DMS53 (cell line): ENCODE measurements around the gene PAPLN.

Source experiments
- DNase-seq: peaks from one replicate; lab custom pipeline; 2025; lab: John Stamatoyannopoulos, UW

The PAPLN gene

DNA sequence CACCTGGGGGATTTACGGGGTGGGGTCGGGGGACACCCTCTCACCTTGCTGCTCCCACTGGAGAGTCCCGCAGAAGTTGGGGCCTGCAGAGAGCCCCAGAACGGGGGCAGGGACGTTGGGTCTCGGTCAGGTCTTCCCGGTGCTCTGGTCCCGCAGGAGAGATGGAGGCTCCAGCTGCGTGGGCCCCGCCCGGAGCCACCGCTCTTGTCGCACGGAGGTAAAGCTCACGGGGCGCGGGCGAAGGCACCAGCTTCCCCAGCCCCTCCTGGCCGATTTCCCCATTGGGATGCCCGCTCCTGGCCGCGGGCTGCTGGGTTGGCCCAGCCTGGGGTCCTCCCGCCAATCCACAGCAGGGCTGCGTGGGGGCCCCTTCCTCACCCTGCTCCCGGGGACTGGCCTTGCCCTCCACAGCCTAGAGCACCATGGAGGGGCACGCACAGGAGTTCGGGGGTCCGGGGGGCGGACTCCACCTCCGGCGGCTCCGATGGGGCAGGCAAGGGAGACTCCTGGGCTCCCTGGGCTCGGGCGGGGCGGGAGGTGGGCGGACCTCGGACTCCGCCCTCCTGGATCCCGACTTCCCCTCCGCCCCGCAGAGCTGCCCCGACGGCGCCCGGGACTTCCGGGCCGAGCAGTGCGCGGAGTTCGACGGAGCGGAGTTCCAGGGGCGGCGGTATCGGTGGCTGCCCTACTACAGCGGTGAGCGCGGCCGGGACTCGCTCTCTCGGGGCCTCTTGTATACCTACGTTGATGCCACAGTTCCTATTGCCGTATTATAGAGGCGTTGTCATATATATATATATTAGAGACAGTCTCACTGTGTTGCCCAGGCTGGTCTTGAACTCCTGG lies 8.4 kb downstream of the PAPLN start:
- DNase-seq: peak; percentile 76

- DNase-seq: peak; percentile 16
Observed at GRCh38 chr14:73246387-73247150, 9.3 kb downstream of the PAPLN start.

DNA sequence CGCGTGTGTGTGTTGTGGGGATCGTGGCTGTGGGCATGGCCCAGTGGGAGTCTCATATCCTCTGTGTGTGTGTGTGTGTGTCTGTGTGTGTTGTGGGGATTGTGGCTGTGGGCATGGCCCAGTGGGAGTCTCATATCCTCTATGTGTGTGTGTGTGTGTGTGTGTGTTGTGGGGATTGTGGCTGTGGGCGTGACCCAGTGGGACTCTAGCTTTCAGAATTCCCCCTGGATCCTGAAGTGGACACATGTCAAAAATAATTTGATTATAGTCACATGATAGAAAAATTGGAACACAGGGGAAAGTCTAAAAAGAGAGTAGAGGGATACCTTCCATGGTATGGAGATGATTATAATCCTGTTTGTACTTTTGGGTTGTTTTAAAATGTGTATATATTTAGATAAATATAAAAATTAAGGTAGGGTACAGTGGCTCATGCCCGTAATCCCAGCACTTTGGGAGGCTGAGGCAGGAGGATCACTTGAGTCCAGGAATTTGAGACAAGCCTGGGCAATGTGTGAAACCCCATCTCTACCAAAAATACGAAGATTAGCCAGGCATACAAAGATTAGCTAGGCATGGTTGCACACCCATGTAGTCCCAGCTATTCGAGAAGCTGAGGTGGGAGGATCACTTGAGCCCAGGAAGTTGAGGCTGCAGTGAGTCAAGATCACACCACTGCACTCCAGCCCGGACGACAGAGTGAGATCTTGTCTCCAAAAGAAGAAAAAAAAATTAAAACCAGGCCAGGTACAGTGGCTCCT lies 11.0 kb downstream of the PAPLN start:
- DNase-seq: no peak

GRCh38 chr14:73249108-73249507 lies 11.8 kb downstream of the PAPLN start:
- DNase-seq: no peak

GRCh38 chr14:73249564-73250316 lies 12.4 kb downstream of the PAPLN start:
- no peak for DNase-seq

- DNase-seq: no peak
Observed at GRCh38 chr14:73250317-73250713, 13.0 kb downstream of the PAPLN start.

GRCh38 chr14:73250781-73251500 lies 13.6 kb downstream of the PAPLN start:
- DNase-seq: no peak

DNA sequence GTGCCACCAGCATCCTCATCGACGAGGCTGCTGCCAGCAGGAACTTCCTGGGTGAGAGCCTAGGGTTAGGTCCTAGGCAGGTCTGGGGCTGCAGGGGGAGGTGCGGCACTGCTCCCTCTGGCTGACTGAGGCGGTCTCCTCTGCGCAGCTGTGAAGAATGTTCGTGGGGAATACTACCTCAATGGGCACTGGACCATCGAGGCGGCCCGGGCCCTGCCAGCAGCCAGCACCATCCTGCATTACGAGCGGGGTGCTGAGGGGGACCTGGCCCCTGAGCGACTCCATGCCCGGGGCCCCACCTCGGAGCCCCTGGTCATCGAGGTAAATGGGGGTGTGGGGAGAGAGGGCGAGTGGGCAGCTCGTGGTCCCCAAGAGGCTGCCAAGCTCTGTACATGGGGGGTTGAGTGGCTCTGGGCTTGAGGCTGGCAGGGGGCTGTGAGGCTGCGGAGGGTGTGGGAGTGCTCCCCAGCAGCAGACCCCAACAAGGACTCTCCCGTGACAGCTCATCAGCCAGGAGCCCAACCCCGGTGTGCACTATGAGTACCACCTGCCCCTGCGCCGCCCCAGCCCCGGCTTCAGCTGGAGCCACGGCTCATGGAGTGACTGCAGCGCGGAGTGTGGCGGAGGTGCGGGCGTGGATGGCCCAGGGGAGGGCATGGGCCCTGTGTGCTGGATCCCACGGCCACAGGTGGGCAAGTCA lies 14.4 kb downstream of the PAPLN start:
- no peak for DNase-seq

- no peak for DNase-seq
Observed at GRCh38 chr14:73252491-73253322, 15.4 kb downstream of the PAPLN start.

GRCh38 chr14:73253323-73253610 lies 16.0 kb downstream of the PAPLN start:
- no peak for DNase-seq

DNA sequence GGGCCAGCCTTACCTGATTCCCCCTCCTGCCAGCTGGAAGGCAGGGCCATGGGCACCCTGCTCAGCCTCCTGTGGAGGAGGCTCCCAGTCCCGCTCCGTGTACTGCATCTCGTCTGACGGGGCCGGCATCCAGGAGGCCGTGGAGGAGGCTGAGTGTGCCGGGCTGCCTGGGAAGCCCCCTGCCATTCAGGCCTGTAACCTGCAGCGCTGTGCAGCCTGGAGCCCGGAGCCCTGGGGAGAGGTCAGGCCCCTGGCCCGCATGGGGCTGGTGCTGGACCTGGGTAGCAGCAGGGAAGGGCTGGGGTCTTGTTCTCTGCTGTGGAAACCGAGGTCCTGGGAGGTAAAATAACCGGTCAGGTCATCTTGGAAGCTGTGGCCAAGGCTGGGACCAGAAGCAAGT lies 16.4 kb downstream of the PAPLN start:
- no peak for DNase-seq

- no peak for DNase-seq
Observed at GRCh38 chr14:73254247-73255004, 17.1 kb downstream of the PAPLN start.

GRCh38 chr14:73255005-73255400 lies 17.7 kb downstream of the PAPLN start:
- no peak for DNase-seq

DNA sequence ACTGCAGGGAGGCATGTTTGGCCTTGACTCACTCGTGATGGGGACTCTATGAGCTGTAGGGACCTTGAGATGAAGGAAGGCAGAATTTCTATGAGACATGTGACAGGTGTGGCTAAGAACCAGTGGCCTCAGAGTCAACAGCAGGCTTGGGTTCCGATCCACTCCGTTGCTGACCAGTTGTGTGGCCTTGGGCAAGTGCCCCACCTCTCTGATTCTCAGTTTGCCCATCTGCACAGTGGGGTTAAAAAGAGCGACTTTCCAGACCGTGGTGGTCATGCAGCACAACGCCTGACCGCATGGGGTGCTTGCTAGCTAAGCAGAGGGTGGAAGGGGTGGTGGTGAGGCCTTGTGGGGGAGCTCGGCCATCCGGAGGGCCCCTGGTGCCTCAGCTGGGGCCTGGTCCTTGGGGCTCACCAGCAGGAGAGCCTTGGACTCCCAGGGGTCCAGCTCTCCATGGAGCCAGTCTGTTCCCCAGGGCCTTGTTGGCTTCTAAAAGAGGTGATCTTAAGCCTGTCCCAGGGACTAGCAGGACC lies 18.5 kb downstream of the PAPLN start:
- DNase-seq: no peak

DNA sequence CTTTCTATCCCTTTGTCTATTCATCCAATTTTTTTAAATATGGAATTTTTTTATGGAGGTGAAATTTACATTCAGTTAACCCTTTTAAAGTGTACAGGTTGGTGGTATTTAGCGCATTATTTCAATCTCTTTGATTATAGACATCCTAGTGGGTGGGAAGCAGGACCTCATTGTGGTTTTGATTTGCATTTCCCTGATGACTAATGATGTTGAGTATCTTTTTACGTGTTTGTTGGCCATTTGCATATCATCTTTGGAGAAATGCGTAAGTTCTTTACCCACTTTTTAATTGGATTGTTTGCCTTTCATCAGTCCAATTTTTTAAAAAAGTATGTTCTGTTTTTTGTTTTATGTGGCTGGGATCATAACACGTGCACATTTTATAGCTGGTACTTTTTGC lies 20.8 kb downstream of the PAPLN start:
- DNase-seq: no peak

DNA sequence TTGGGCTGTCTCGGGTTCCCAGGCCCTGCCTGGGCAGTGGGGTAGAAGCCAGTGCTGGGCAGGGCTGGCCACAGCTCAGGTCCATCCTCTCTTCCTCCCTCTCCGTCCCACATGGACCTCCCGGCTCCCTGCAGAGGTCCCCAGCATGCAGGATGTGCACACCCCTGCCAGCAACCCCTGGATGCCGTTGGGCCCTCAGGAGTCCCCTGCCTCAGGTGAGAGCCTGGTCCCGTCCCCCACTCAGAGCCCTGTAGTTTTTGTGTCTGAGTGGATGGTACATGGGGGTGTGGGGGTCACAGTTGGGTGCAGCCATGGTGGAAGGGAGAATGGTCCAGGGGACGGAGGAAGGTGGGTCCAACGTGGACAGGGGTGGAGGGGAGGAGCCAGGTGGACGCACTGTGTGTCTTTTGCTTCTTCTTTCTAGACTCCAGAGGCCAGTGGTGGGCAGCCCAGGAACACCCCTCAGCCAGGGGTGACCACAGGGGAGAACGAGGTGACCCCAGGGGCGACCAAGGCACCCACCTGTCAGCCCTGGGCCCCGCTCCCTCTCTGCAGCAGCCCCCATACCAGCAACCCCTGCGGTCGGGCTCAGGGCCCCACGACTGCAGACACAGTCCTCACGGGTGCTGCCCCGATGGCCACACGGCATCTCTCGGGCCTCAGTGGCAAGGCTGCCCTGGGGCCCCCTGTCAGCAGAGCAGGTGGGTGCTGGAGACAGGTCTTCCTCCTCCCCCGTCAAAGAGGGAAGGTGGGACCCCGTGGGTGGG lies 21.7 kb downstream of the PAPLN start:
- DNase-seq: no peak

- no peak for DNase-seq
Observed at GRCh38 chr14:73259837-73260236, 22.5 kb downstream of the PAPLN start.

GRCh38 chr14:73260574-73260973 lies 23.3 kb downstream of the PAPLN start:
- no peak for DNase-seq
